Spleen (tissue), 11 donors: ENCODE data around the gene NCF4. TPM values are rescaled to one million over a fixed set of nuclear protein-coding genes. Genes with fewer than 3 reads are reported as not detected.

Experiments
- DNase-seq: peaks from one replicate; pipeline ENCODE4 v3.0.0-alpha.2; 2020
- H3K27ac ChIP-seq, 8 donors: fragments of 200-600 bp; sonication (generic) in 7 of 8; 1 replicate in 4 of 8; 2 replicates in 4 of 8; pipeline versions ENCODE4 v1.5.0 to v1.8.0; 2016 to 2021; ENCODE audit warnings: inconsistent platforms in 4 of 8, mild to moderate bottlenecking in 4 of 8, moderate library complexity in 1 of 8
- H3K27me3 ChIP-seq, 7 donors: fragments of 200-600 bp; sonication (generic) in 6 of 7; replicated peaks in 1 of 7; 1 replicate in 4 of 7; 2 replicates in 3 of 7; pipeline versions ENCODE4 v1.5.0 to v1.8.0; 2016 to 2021; ENCODE audit warnings: inconsistent platforms in 3 of 7, mild to moderate bottlenecking in 1 of 7
- H3K36me3 ChIP-seq, 6 donors: fragments of 200-600 bp; sonication (generic) in 5 of 6; 1 replicate in 4 of 6; 2 replicates in 2 of 6; pipeline versions ENCODE4 v1.5.0 to v1.8.0; 2016 to 2021; ENCODE audit warnings: inconsistent platforms in 2 of 6
- H3K4me1 ChIP-seq, 6 donors: fragments of 200-600 bp; sonication (generic) in 5 of 6; 1 replicate in 3 of 6; 2 replicates in 3 of 6; pipeline versions ENCODE4 v1.5.0 to v1.8.0; 2016 to 2021; ENCODE audit warnings: inconsistent platforms in 3 of 6
- H3K4me3 ChIP-seq, 8 donors: fragments of 200-600 bp; sonication (generic) in 7 of 8; 1 replicate in 4 of 8; 2 replicates in 4 of 8; pipeline versions ENCODE4 v1.5.0 to v1.8.0; 2016 to 2021; ENCODE audit warnings: inconsistent platforms in 4 of 8, mild to moderate bottlenecking in 4 of 8, moderate library complexity in 2 of 8
- H3K9me3 ChIP-seq, 8 donors: fragments of 200-600 bp; sonication (generic) in 7 of 8; 1 replicate in 4 of 8; 2 replicates in 4 of 8; pipeline versions ENCODE4 v1.5.0 to v1.8.0; 2016 to 2021; ENCODE audit warnings: inconsistent platforms in 4 of 8
- CTCF ChIP-seq, 11 experiments: fragments of 200-600 bp in 7 of 11; fragments of 450-650 bp in 4 of 11; sonication (generic) in 4 of 11; IDR thresholded peaks in 8 of 11; conservative IDR thresholded peaks in 3 of 11; 1 replicate in 7 of 11; 2 replicates in 4 of 11; pipeline versions ENCODE4 v1.4.0 to v1.8.0; 2016 to 2021; ENCODE audit warnings: antibody characterized with exemption in 11 of 11, inconsistent platforms in 4 of 11, mild to moderate bottlenecking in 1 of 11
- POLR2A ChIP-seq, 3 donors: fragments of 450-650 bp; IDR thresholded peaks; one replicate each; pipeline ENCODE4 v1.5.1; 2017; ENCODE audit warnings: antibody characterized with exemption in 3 of 3, mild to moderate bottlenecking in 1 of 3
- POLR2AphosphoS5 ChIP-seq, 3 donors: sonication (generic); formaldehyde crosslinking; IDR thresholded peaks; one replicate each; pipeline ENCODE4 v1.5.1; 2017; ENCODE audit warnings: antibody characterized with exemption in 3 of 3
- WGBS, 5 donors: extraction: QIAGEN DNeasy Blood & Tissue Kit in 3 of 5; methylation state at CpG; one replicate each; pipeline versions ENCODE4 v1.1.5 to v1.1.7; 2013 to 2018; 5-methylcytosine and 5-hydroxymethylcytosine counted together
- intact Hi-C: fragments of 100-400 bp; cut with DNase I; formaldehyde crosslinking; loops from one replicate; pipeline ENCODE4 v1.15.0; 2023; ENCODE audit warnings: low total_unique reads
- polyA plus RNA-seq, 3 donors: library from polyadenylated mRNA; stranded (reverse); fragments of 200-250 nt; gene quantifications; one replicate each; pipeline ENCODE4 v1.2.1, GENCODE V29; 2013
- total RNA-seq, 7 donors: library from RNA; depleted of rRNA in 3 of 7; stranded (reverse); fragments of >200 nt in 3 of 7; fragmentation: NEBNext Ultra II Directional in 4 of 7; extraction: Animal tissue kit (Norgen Biotek cat#: 25700) in 4 of 7; gene quantifications; one replicate each; pipeline versions ENCODE4 v1.1.0 to v1.2.1, GENCODE V29; 2016 to 2021
- donor health status: healthy with polysubstance abuse.
- donor health status: DM: no; HTN: no; CAD: no; lungs with moderate emphysema.
- donor health status: DM: no; HTN: no; CAD: no.
- donor health status: Bipolar disorder and iron deficiency.
- donor health status: healthy.
- donor health status: DM: no; HTN: no; CAD: no.
- donor health status: DM: yes; HTN: yes; CAD: no.

Gene NCF4
- total and polyA plus RNA-seq, 10 donors = 89.0 to 222 (median 154) TPM

- H3K27me3 ChIP-seq = no peaks in the 10 kb centered on the region
- H3K4me1 ChIP-seq = peaks cover 0 to 72% (median 41%) of the 10 kb centered on the region in 6 donors
- TF ChIP-seq POLR2A (IDR thresholded peaks at IDR 0.05) = no peak
- TF ChIP-seq POLR2AphosphoS5 (IDR thresholded peaks at IDR 0.05) = no peak
- TF ChIP-seq CTCF (IDR thresholded peaks at IDR 0.05 in 8 of 11, conservative IDR thresholded peaks at IDR 0.05 in 3 of 11) = no peak
- peak overlapping the region in 7 of 8 donors; percentile 86 to 96 (median 91) for H3K27ac ChIP-seq
- intact Hi-C loops = no loop called here
- H3K36me3 ChIP-seq = peaks cover 0 to 49% (median 26%) of the 10 kb centered on the region in 6 donors
- peak; percentile 76 for DNase-seq
- peak overlapping the region in 3 of 8 donors; percentile 44 to 73 (median 45) for H3K4me3 ChIP-seq
- H3K9me3 ChIP-seq = no peaks in the 10 kb centered on the region
- 78 to 87% (median 81%) methylated on average over 11 of the region's 11 CpGs for WGBS, 5 donors
These were observed 2.5 kb downstream of the NCF4 start for GRCh38 chr22:36863281-36863680.

- TF ChIP-seq CTCF (IDR thresholded peaks at IDR 0.05 in 8 of 11, conservative IDR thresholded peaks at IDR 0.05 in 3 of 11) = no peak
- TF ChIP-seq POLR2AphosphoS5 (IDR thresholded peaks at IDR 0.05) = no peak
- no peak for TF ChIP-seq POLR2A (IDR thresholded peaks at IDR 0.05)
- Histone ChIP-seq H3K27ac (peak overlapping the region in 4 of 8 donors; percentile 38 to 96 (median 95)), H3K4me1 (peaks cover 0 to 65% (median 41%) of the 10 kb centered on the region in 6 donors), H3K27me3 (no peaks in the 10 kb centered on the region), H3K4me3 (no peak overlapping the region), H3K9me3 (no peaks in the 10 kb centered on the region), H3K36me3 (peaks cover 0 to 56% (median 28%) of the 10 kb centered on the region in 6 donors)
- 58 to 87% (median 81%) methylated on average over 6 of the region's 6 CpGs for WGBS, 5 donors
- intact Hi-C loops = no loop called here
- no peak for DNase-seq
These were observed 3.2 kb downstream of the NCF4 start for GRCh38 chr22:36863979-36864378.

DNA sequence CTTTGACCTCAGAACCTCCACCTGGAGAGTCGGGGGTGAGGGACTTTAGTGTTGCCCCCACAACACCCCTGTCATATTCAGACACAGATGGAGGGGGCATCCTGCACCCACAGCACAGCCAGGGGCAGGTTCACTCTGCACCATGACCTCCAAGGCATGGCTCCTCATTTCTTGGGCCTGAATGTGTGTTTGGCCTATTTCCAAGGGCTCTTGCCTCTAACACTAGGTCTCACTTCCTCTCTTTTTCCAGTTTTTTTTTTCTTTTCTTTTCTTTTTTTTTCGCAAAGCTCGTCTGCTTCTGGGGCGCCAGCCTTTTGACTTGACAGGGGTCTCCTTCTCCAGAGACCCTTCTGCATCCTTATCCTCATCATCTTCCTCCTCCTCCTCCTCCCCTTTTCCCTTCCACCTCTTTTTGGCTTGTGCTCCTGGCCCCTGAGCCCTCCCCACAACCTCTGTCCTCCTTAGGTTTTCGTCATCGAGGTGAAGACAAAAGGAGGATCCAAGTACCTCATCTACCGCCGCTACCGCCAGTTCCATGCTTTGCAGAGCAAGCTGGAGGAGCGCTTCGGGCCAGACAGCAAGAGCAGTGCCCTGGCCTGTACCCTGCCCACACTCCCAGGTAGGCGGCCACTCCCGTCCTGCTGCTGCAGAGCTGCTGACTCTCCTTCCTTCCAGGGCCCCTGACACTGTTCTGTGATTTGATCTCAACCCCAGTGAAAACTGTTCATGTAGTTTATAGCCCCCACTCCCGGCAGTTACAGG lies 3.8 kb downstream of the NCF4 start:
- intact Hi-C loops = no loop called here
- 69 to 76% (median 71%) methylated on average over 13 to 14 of the region's 14 CpGs for WGBS, 5 donors
- Histone ChIP-seq H3K27me3 (peaks cover 0 to 3% (median 0%) of the 10 kb centered on the region in 7 donors), H3K4me1 (peaks cover 0 to 59% (median 41%) of the 10 kb centered on the region in 6 donors), H3K27ac (peak overlapping the region in 4 of 8 donors; percentile 38 to 96 (median 95)), H3K4me3 (no peak overlapping the region), H3K9me3 (no peaks in the 10 kb centered on the region), H3K36me3 (peaks cover 0 to 63% (median 28%) of the 10 kb centered on the region in 6 donors)
- DNase-seq = no peak
- TF ChIP-seq POLR2AphosphoS5 (IDR thresholded peaks at IDR 0.05) (no peak), POLR2A (IDR thresholded peaks at IDR 0.05) (no peak), CTCF (IDR thresholded peaks at IDR 0.05 in 8 of 11, conservative IDR thresholded peaks at IDR 0.05 in 3 of 11) (no peak)

- 49 to 57% (median 54%) methylated on average over 13 of the region's 13 CpGs for WGBS, 5 donors
- H3K27ac ChIP-seq = peak overlapping the region in 2 of 8 donors; percentile 94 to 96
- TF ChIP-seq POLR2A (IDR thresholded peaks at IDR 0.05) = no peak
- no peaks in the 10 kb centered on the region for H3K9me3 ChIP-seq
- H3K4me1 ChIP-seq = peaks cover 0 to 52% (median 38%) of the 10 kb centered on the region in 6 donors
- H3K27me3 ChIP-seq = peaks cover 0 to 3% (median 0%) of the 10 kb centered on the region in 7 donors
- DNase-seq = no peak
- no peak overlapping the region for H3K4me3 ChIP-seq
- H3K36me3 ChIP-seq = peaks cover 0 to 70% (median 29%) of the 10 kb centered on the region in 6 donors
- intact Hi-C loops = no loop called here
These were observed 4.5 kb downstream of the NCF4 start for GRCh38 chr22:36865346-36865745.
